COLO668 (cell line): ENCODE measurements around the gene CAV2.
"Not testable (repeated sequence)": the region's sequence is repeated elsewhere in the genome, so short reads cannot be mapped to it uniquely, and the experiment has no call there.

ENCODE experiments used
- DNase-seq: peaks from one replicate; lab custom pipeline; 2025; ENCODE audit not compliant: unreplicated experiment; lab: John Stamatoyannopoulos, UW

CAV2 gene

GRCh38 chr7:116499168-116500077 lies at the start of gene CAV2:
Gene CAV2 (plus strand): TSS chr7:116499738. CDS start chr7:116499782, 44 bp downstream.
- peak; percentile 78 for DNase-seq

- no peak for DNase-seq
These were observed 49.6 kb upstream of the CAV2 start for GRCh38 chr7:116449950-116450349.

- no peak for DNase-seq
These were observed 47.4 kb upstream of the CAV2 start for GRCh38 chr7:116451957-116452729.

GRCh38 chr7:116454377-116454776 lies 45.2 kb upstream of the CAV2 start:
- DNase-seq, result no peak

GRCh38 chr7:116455009-116455408 lies 44.5 kb upstream of the CAV2 start:
- DNase-seq, result no peak

GRCh38 chr7:116455499-116455898 lies 44.0 kb upstream of the CAV2 start:
- DNase-seq, result no peak

- DNase-seq, result no peak
These were observed 38.0 kb upstream of the CAV2 start for GRCh38 chr7:116461500-116461899.

- no peak for DNase-seq
These were observed 35.6 kb upstream of the CAV2 start for GRCh38 chr7:116463956-116464355.

GRCh38 chr7:116464375-116464774 lies 35.2 kb upstream of the CAV2 start:
- no peak for DNase-seq

- DNase-seq, result no peak
These were observed 34.4 kb upstream of the CAV2 start for GRCh38 chr7:116465125-116465524.

- no peak for DNase-seq
These were observed 31.0 kb upstream of the CAV2 start for GRCh38 chr7:116468534-116468933.

GRCh38 chr7:116477625-116478024 lies 21.9 kb upstream of the CAV2 start:
- no peak for DNase-seq

GRCh38 chr7:116478834-116479233 lies 20.7 kb upstream of the CAV2 start:
- no peak for DNase-seq

- DNase-seq, result no peak
These were observed 16.1 kb upstream of the CAV2 start for GRCh38 chr7:116483271-116483942.

GRCh38 chr7:116484389-116484788 lies 15.1 kb upstream of the CAV2 start:
- not testable (repeated sequence) for DNase-seq

GRCh38 chr7:116487907-116488521 lies 11.5 kb upstream of the CAV2 start:
- DNase-seq, result no peak

GRCh38 chr7:116490351-116490750 lies 9.2 kb upstream of the CAV2 start:
- no peak for DNase-seq

- DNase-seq, result no peak
These were observed 7.5 kb upstream of the CAV2 start for GRCh38 chr7:116491887-116492653.

- DNase-seq, result no peak
These were observed 6.9 kb upstream of the CAV2 start for GRCh38 chr7:116492654-116493109.

GRCh38 chr7:116493449-116493848 lies 6.1 kb upstream of the CAV2 start:
- DNase-seq, result no peak
